CD14-positive monocyte (primary cell): Measurements from ENCODE around the gene GOLGA8A. TPM values are rescaled to one million over a fixed set of nuclear protein-coding genes. Genes with fewer than 3 reads are reported as not detected.

Source experiments
- DNase-seq, 3 donors: peaks; one replicate each; pipeline ENCODE4 v3.0.0-alpha.2; 2011 to 2022
- H2AFZ ChIP-seq: 2 replicates; pipeline ENCODE4 v1.6.0; 2012; ENCODE audit warnings: mild to moderate bottlenecking, low read depth, low read length, inconsistent platforms; ENCODE audit not compliant: insufficient read depth, poor library complexity, severe bottlenecking
- H3K27ac ChIP-seq, 2 donors: 1 replicate in 1 of 2; 2 replicates in 1 of 2; pipeline ENCODE4 v1.5.1; 2012 to 2013; ENCODE audit warnings: low read length in 2 of 2, control low read depth in 1 of 2, inconsistent platforms in 1 of 2, low read depth in 1 of 2, mild to moderate bottlenecking in 1 of 2
- H3K27me3 ChIP-seq, 2 donors: one replicate each; pipeline versions ENCODE4 v1.6.0 to v1.6.1; 2011 to 2013; ENCODE audit warnings: low read length in 2 of 2; ENCODE audit not compliant: control insufficient read depth in 2 of 2, insufficient read depth in 2 of 2
- H3K36me3 ChIP-seq, 2 donors: replicated peaks in 1 of 2; 1 replicate in 1 of 2; 2 replicates in 1 of 2; pipeline versions ENCODE4 v1.5.1 to v1.6.1; 2012 to 2013; ENCODE audit warnings: low read length in 2 of 2, control low read depth in 1 of 2, inconsistent platforms in 1 of 2, mild to moderate bottlenecking in 1 of 2; ENCODE audit not compliant: insufficient read depth in 2 of 2, control insufficient read depth in 1 of 2
- H3K4me1 ChIP-seq, 2 donors: 1 replicate in 1 of 2; 2 replicates in 1 of 2; pipeline versions ENCODE4 v1.5.1 to v1.6.1; 2012 to 2013; ENCODE audit warnings: low read length in 2 of 2, control low read depth in 1 of 2, inconsistent platforms in 1 of 2, mild to moderate bottlenecking in 1 of 2, moderate library complexity in 1 of 2; ENCODE audit not compliant: insufficient read depth in 2 of 2, control insufficient read depth in 1 of 2
- H3K4me2 ChIP-seq: replicated peaks from 2 replicates; pipeline ENCODE3; 2012; ENCODE audit warnings: low read length, moderate library complexity, mild to moderate bottlenecking; ENCODE audit not compliant: poor library complexity, severe bottlenecking; ENCODE audit errors: extremely low read depth
- H3K4me3 ChIP-seq, 3 experiments: fragments of 200-600 bp in 1 of 3; sonication (generic) in 1 of 3; replicated peaks in 1 of 3; 1 replicate in 2 of 3; 2 replicates in 1 of 3; pipeline ENCODE4 v1.5.1; 2011 to 2013; ENCODE audit warnings: low read length in 3 of 3, mild to moderate bottlenecking in 3 of 3, control low read depth in 2 of 3, low read depth in 2 of 3, inconsistent platforms in 1 of 3, moderate library complexity in 1 of 3
- H3K79me2 ChIP-seq: 2 replicates; pipeline ENCODE4 v1.6.0; 2012; ENCODE audit warnings: mild to moderate bottlenecking, control low read depth, inconsistent platforms, low read length, moderate library complexity; ENCODE audit not compliant: insufficient read depth
- H3K9ac ChIP-seq: 2 replicates; pipeline ENCODE4 v1.6.0; 2017; ENCODE audit warnings: low read length, mild to moderate bottlenecking; ENCODE audit not compliant: insufficient read depth, poor library complexity, severe bottlenecking
- H3K9me3 ChIP-seq, 2 donors: replicated peaks in 1 of 2; 1 replicate in 1 of 2; 2 replicates in 1 of 2; pipeline versions ENCODE4 v1.5.1 to v1.6.1; 2012 to 2013; ENCODE audit warnings: low read length in 2 of 2, control low read depth in 1 of 2; ENCODE audit not compliant: control insufficient read depth in 1 of 2, insufficient read depth in 1 of 2
- H4K20me1 ChIP-seq: 2 replicates; pipeline ENCODE4 v1.6.0; 2012; ENCODE audit warnings: mild to moderate bottlenecking, low read length, control low read depth, moderate library complexity; ENCODE audit not compliant: insufficient read depth
- H3K27ac Mint-ChIP-seq, 7 donors: one replicate each; pipeline ENCODE4 v1.8.0; 2020; ENCODE audit warnings: mild to moderate bottlenecking in 7 of 7, mixed read lengths in 7 of 7, moderate library complexity in 6 of 7, inconsistent platforms in 2 of 7
- H3K27me3 Mint-ChIP-seq, 3 donors: one replicate each; pipeline ENCODE4 v1.8.0; 2021 to 2022; ENCODE audit warnings: low read depth in 3 of 3, mild to moderate bottlenecking in 3 of 3, mixed read lengths in 3 of 3, moderate library complexity in 3 of 3, inconsistent platforms in 1 of 3
- H3K36me3 Mint-ChIP-seq, 2 donors: one replicate each; pipeline ENCODE4 v1.8.0; 2020; ENCODE audit warnings: mixed read lengths in 2 of 2, inconsistent platforms in 1 of 2, mild to moderate bottlenecking in 1 of 2
- H3K4me1 Mint-ChIP-seq: one replicate; pipeline ENCODE4 v1.8.0; 2020; ENCODE audit warnings: mild to moderate bottlenecking, mixed read lengths
- H3K4me3 Mint-ChIP-seq, 2 donors: one replicate each; pipeline ENCODE4 v1.8.0; 2020; ENCODE audit warnings: mild to moderate bottlenecking in 2 of 2, mixed read lengths in 2 of 2, moderate library complexity in 1 of 2
- H3K9me3 Mint-ChIP-seq, 7 donors: one replicate each; pipeline ENCODE4 v1.8.0; 2020 to 2022; ENCODE audit warnings: mixed read lengths in 7 of 7, mild to moderate bottlenecking in 6 of 7, moderate library complexity in 6 of 7, inconsistent platforms in 2 of 7
- WGBS: methylation state at CpG from one replicate; pipeline ENCODE4 v1.1.5; 2013; ENCODE audit warnings: missing lambda C conversion rate; ENCODE audit not compliant: insufficient coverage; 5-methylcytosine and 5-hydroxymethylcytosine counted together
- intact Hi-C, 2 donors: fragments of 100-400 bp; cut with micrococcal nuclease; formaldehyde crosslinking; loops; one replicate each; pipeline versions ENCODE4 v1.15.0 to v1.15.1; 2023
- polyA plus RNA-seq, 3 donors: library from polyadenylated mRNA; depleted of rRNA in 1 of 3; unstranded in 2 of 3; stranded (reverse) in 1 of 3; fragments of 300-500 nt in 2 of 3; fragments of >200 nt in 1 of 3; fragmentation: Illumina TruSeq in 2 of 3; gene quantifications; 1 replicate in 2 of 3; 2 replicates in 1 of 3; pipeline ENCODE4 v1.2.3, GENCODE V29; 2012 to 2021
- TF ChIP-seq, protein P1 (sequence below): fragments of 200-600 bp; IDR thresholded peaks from one replicate; pipeline ENCODE4 v1.8.0; 2022; ENCODE audit warnings: antibody characterized with exemption, mild to moderate bottlenecking

Gene GOLGA8A
- polyA plus RNA-seq, 3 donors: 0.03 to 14.8 TPM; not detected in 1

DNA sequence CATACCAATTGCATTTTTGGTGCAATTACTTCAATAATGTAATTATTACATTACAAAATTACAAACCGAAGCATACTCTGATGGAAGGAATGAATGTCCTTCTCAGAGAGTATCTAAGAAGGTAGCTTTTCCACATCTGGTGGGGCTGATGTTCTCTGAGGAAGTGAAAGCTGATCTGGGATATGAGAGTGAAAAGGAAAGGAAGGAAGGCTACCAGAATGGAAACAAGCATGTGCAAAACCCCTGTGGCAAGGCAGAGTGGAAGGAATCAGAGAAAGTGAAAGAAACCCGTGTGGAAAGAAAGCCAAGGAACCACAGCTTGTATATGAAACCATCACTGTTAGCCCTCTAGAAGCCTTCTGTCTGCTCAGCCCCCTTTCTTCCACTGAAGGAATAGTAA, 35.3 kb upstream of the GOLGA8A start:
- intact Hi-C loops: no loop called here
- no peaks in the 10 kb centered on the region for H3K4me1 Mint-ChIP-seq

DNA sequence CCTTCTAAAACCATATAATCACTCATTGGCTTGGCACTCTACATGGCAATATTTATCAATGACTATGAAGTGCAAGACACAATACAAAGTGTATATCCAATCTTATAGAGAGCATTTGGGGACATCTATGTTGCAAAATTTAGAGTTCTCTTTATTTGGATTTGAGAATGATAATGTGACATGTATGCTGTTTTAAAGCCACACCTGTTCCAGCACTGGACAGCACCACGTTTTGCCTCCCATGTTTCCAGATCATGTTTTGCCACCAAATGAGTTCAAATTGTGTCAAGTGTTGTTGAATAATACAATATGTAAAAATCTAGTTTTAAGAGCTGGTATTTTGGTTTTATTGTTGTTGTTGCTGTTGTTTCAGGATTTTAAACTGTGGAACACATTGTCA, 33.3 kb upstream of the GOLGA8A start:
- Histone ChIP-seq H3K9ac (no peak overlapping the region), H3K27ac (no peak overlapping the region), H3K9me3 (no peaks in the 10 kb centered on the region), H3K36me3 (no peaks in the 10 kb centered on the region), H3K27me3 (no peaks in the 10 kb centered on the region), H3K4me3 (no peak overlapping the region), H4K20me1 (no peaks in the 10 kb centered on the region), H2AFZ (no peak overlapping the region), H3K79me2 (no peaks in the 10 kb centered on the region), H3K4me2 (no peak overlapping the region), H3K4me1 (no peaks in the 10 kb centered on the region)
- Mint-ChIP-seq H3K9me3 (peaks cover 0 to 2% (median 0%) of the 10 kb centered on the region in 7 donors), H3K4me1 (no peaks in the 10 kb centered on the region), H3K36me3 (no peaks in the 10 kb centered on the region), H3K27ac (no peak overlapping the region), H3K27me3 (peaks cover 2 to 4% (median 2%) of the 10 kb centered on the region in 3 donors), H3K4me3 (no peak overlapping the region)
- WGBS: no CpG with 5 or more reads among the region's 1 CpG
- TF ChIP-seq, protein P1, sequence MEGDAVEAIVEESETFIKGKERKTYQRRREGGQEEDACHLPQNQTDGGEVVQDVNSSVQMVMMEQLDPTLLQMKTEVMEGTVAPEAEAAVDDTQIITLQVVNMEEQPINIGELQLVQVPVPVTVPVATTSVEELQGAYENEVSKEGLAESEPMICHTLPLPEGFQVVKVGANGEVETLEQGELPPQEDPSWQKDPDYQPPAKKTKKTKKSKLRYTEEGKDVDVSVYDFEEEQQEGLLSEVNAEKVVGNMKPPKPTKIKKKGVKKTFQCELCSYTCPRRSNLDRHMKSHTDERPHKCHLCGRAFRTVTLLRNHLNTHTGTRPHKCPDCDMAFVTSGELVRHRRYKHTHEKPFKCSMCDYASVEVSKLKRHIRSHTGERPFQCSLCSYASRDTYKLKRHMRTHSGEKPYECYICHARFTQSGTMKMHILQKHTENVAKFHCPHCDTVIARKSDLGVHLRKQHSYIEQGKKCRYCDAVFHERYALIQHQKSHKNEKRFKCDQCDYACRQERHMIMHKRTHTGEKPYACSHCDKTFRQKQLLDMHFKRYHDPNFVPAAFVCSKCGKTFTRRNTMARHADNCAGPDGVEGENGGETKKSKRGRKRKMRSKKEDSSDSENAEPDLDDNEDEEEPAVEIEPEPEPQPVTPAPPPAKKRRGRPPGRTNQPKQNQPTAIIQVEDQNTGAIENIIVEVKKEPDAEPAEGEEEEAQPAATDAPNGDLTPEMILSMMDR: no peak
- DNase-seq: no peak
- intact Hi-C loops: no loop called here

More for the DNA sequence above, 35.3 kb upstream of the GOLGA8A start:
- Histone ChIP-seq H3K36me3 (no peaks in the 10 kb centered on the region), H3K4me1 (no peaks in the 10 kb centered on the region), H3K27ac (no peak overlapping the region), H3K79me2 (no peaks in the 10 kb centered on the region), H3K9ac (no peak overlapping the region), H3K9me3 (no peaks in the 10 kb centered on the region), H3K4me2 (no peak overlapping the region), H4K20me1 (no peaks in the 10 kb centered on the region), H3K27me3 (no peaks in the 10 kb centered on the region), H3K4me3 (no peak overlapping the region), H2AFZ (no peak overlapping the region)
- TF ChIP-seq, protein P1: no peak
- peaks cover 0 to 2% (median 0%) of the 10 kb centered on the region in 7 donors for H3K9me3 Mint-ChIP-seq
- H3K27me3 Mint-ChIP-seq: peaks cover 3 to 4% (median 4%) of the 10 kb centered on the region in 3 donors
- no peaks in the 10 kb centered on the region for H3K36me3 Mint-ChIP-seq
- no CpG with 5 or more reads among the region's 2 CpGs for WGBS
- DNase-seq: no peak
- H3K4me3 Mint-ChIP-seq: no peak overlapping the region
- H3K27ac Mint-ChIP-seq: no peak overlapping the region
